H1 (cell line): ENCODE measurements around the gene MT2A.

Experiments used
- ATF3 ChIP-seq: IDR thresholded peaks from 2 replicates; pipeline ENCODE4 v1.6.1; 2011; ENCODE audit warnings: low read depth, mild to moderate bottlenecking, low read length; ENCODE audit not compliant: insufficient read depth
- BACH1 ChIP-seq: IDR thresholded peaks from 2 replicates; pipeline ENCODE4 v1.6.1; 2012; ENCODE audit warnings: low read length, improper control_type of control experiment
- CHD2 ChIP-seq: IDR thresholded peaks from 2 replicates; pipeline ENCODE4 v1.6.1; 2012; ENCODE audit warnings: low read length, improper control_type of control experiment
- CTBP2 ChIP-seq: IDR thresholded peaks from 2 replicates; pipeline ENCODE4 v1.7.0; 2011; ENCODE audit warnings: borderline replicate concordance, mild to moderate bottlenecking, moderate library complexity, mixed read lengths, low read length; ENCODE audit not compliant: insufficient read depth, insufficient read length
- CTCF ChIP-seq, 3 experiments: IDR thresholded peaks; 1 replicate in 2 of 3; 2 replicates in 1 of 3; pipeline versions ENCODE4 v1.5.1 to v1.6.1; 2011; ENCODE audit warnings: low read length in 3 of 3, mild to moderate bottlenecking in 3 of 3, inconsistent platforms in 2 of 3, low read depth in 1 of 3, moderate library complexity in 1 of 3; ENCODE audit not compliant: insufficient read depth in 1 of 3; ENCODE audit errors: control extremely low read depth in 1 of 3
- EP300 ChIP-seq, 2 experiments: IDR thresholded peaks; 1 replicate in 1 of 2; 2 replicates in 1 of 2; pipeline ENCODE4 v1.6.1; 2011 to 2012; ENCODE audit warnings: low read depth in 2 of 2, low read length in 2 of 2, mild to moderate bottlenecking in 2 of 2, borderline replicate concordance in 1 of 2, inconsistent platforms in 1 of 2, moderate library complexity in 1 of 2
- EZH2 ChIP-seq: fragments of 200-600 bp; sonication (generic); IDR thresholded peaks from 2 replicates; pipeline ENCODE4 v1.7.1; 2012; ENCODE audit warnings: low read depth, mild to moderate bottlenecking, moderate library complexity, low read length, inconsistent platforms; ENCODE audit not compliant: severe bottlenecking
- FOSL1 ChIP-seq: IDR thresholded peaks from 2 replicates; pipeline ENCODE4 v1.6.1; 2011; ENCODE audit warnings: mild to moderate bottlenecking, low read depth, low read length, moderate library complexity; ENCODE audit not compliant: insufficient read depth
- SRF ChIP-seq: IDR thresholded peaks from 2 replicates; pipeline ENCODE4 v1.6.1; 2011; ENCODE audit warnings: mild to moderate bottlenecking, low read depth, low read length, moderate library complexity
- ZNF274 ChIP-seq: IDR thresholded peaks from 2 replicates; pipeline ENCODE4 v1.7.0; 2012; ENCODE audit warnings: low read length, borderline replicate concordance; ENCODE audit errors: extremely low read depth
- TF ChIP-seq, protein P1 (sequence below): IDR thresholded peaks from 2 replicates; pipeline ENCODE4 v1.6.1; 2012; ENCODE audit warnings: inconsistent platforms

DNA sequence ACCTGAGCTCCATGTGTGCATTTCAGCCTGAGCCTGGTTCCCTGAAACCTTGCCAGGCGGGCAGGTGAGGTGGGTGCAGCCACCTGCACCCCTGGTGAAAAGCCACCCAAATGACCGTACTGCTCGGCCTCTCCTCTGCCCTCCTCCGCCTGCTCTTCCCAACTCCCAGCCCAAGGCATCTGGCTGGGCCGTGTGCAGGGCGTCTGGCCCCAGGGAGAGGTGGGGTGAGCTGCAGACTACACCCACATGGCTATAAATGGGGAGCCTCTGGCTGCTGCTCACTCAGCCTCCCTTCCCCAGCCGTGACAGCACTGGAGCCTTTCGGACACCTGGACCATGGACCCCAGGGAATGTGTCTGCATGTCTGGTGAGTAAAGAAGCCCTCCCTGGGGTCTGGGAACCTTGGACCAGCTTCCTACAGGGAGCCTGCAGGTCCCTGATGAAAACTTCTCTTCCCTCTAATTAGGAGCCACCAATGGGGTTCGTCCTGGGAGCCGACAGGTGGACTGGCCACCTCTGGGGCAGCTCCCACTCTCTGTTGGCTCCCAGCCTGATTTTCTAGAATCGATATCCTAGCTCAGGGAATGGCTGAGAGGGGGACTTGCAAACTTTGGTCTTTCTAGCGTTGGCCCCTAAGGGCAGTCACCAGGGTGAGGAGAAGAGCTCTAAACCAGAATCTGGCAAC lies 43.4 kb upstream of the MT2A start, which contains the start of gene MT4:
- TF ChIP-seq CTCF (IDR thresholded peaks at IDR 0.05; ENCODE audit: control extremely low read depth in 1 of 3, insufficient read depth in 1 of 3, low read depth in 1 of 3, low read length in 3 of 3) (no peak), BACH1 (no peak), EP300 (IDR thresholded peaks at IDR 0.05; ENCODE audit: borderline replicate concordance in 1 of 2, low read depth in 2 of 2, low read length in 2 of 2) (no peak), FOSL1 (no peak), SRF (no peak), CHD2 (no peak), ATF3 (no peak), ZNF274 (no peak), CTBP2 (no peak), EZH2 (no peak)
- TF ChIP-seq, protein P1, sequence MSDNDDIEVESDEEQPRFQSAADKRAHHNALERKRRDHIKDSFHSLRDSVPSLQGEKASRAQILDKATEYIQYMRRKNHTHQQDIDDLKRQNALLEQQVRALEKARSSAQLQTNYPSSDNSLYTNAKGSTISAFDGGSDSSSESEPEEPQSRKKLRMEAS, result no peak
